DND-41 (cell line): ENCODE measurements around the gene MIDN.

ENCODE experiments used
- ATAC-seq: fragments of 200-7000 bp; cut with Tn5 transposase; 3 replicates; pipeline ENCODE4 v1.9.1; 2021; ENCODE audit warnings: low read depth; ENCODE audit not compliant: insufficient read depth
- DNase-seq: peaks from one replicate; pipeline ENCODE4 v3.0.0-alpha.2; 2020
- H2AFZ ChIP-seq: 2 replicates; pipeline ENCODE4 v1.6.0; 2012; ENCODE audit warnings: low read depth, low read length
- H3K27ac ChIP-seq: 2 replicates; pipeline ENCODE4 v1.5.1; 2012; ENCODE audit warnings: low read length, inconsistent platforms
- H3K27me3 ChIP-seq: fragments of 200-600 bp; sonication (generic); 2 replicates; pipeline ENCODE4 v1.6.0; 2012; ENCODE audit warnings: low read length, mild to moderate bottlenecking, inconsistent platforms; ENCODE audit not compliant: insufficient read depth, poor library complexity
- H3K36me3 ChIP-seq: 2 replicates; pipeline ENCODE4 v1.5.1; 2012; ENCODE audit warnings: low read length, inconsistent platforms; ENCODE audit not compliant: insufficient read depth
- H3K4me1 ChIP-seq: 2 replicates; pipeline ENCODE4 v1.5.1; 2012; ENCODE audit warnings: mild to moderate bottlenecking, low read length; ENCODE audit not compliant: insufficient read depth
- H3K4me2 ChIP-seq: 2 replicates; pipeline ENCODE4 v1.6.0; 2012; ENCODE audit warnings: mild to moderate bottlenecking, moderate library complexity, low read length, inconsistent platforms; ENCODE audit not compliant: insufficient read depth
- H3K4me3 ChIP-seq, 2 experiments: fragments of 200-600 bp in 1 of 2; shearing (Covaris generic) in 1 of 2; 2 replicates each; pipeline ENCODE4 v1.5.1; 2012 to 2016; ENCODE audit warnings: inconsistent platforms in 2 of 2, low read length in 2 of 2, mild to moderate bottlenecking in 2 of 2, low read depth in 1 of 2, moderate library complexity in 1 of 2
- H3K79me2 ChIP-seq: 2 replicates; pipeline ENCODE4 v1.6.0; 2012; ENCODE audit warnings: low read length, inconsistent platforms; ENCODE audit not compliant: insufficient read depth
- H3K9ac ChIP-seq: 2 replicates; pipeline ENCODE4 v1.6.0; 2012; ENCODE audit warnings: low read depth, mild to moderate bottlenecking, inconsistent platforms, low read length, moderate library complexity
- H3K9me3 ChIP-seq: 2 replicates; pipeline ENCODE4 v1.5.1; 2012; ENCODE audit warnings: low read length, moderate library complexity, mild to moderate bottlenecking, inconsistent platforms; ENCODE audit not compliant: insufficient read depth, severe bottlenecking
- H4K20me1 ChIP-seq: 2 replicates; pipeline ENCODE4 v1.6.0; 2012; ENCODE audit warnings: low read length; ENCODE audit not compliant: insufficient read depth
- EZH2 ChIP-seq: IDR thresholded peaks from 3 replicates; pipeline ENCODE4 v1.6.1; 2012; ENCODE audit warnings: borderline replicate concordance, low read depth, mild to moderate bottlenecking, moderate library complexity, low read length, inconsistent platforms; ENCODE audit not compliant: severe bottlenecking
- TF ChIP-seq, protein P1 (sequence below): IDR thresholded peaks from 2 replicates; pipeline ENCODE4 v1.5.1; 2012; ENCODE audit warnings: borderline replicate concordance, low read length, moderate library complexity, mild to moderate bottlenecking; ENCODE audit not compliant: poor library complexity, severe bottlenecking; ENCODE audit errors: extremely low read depth

Gene MIDN

DNA sequence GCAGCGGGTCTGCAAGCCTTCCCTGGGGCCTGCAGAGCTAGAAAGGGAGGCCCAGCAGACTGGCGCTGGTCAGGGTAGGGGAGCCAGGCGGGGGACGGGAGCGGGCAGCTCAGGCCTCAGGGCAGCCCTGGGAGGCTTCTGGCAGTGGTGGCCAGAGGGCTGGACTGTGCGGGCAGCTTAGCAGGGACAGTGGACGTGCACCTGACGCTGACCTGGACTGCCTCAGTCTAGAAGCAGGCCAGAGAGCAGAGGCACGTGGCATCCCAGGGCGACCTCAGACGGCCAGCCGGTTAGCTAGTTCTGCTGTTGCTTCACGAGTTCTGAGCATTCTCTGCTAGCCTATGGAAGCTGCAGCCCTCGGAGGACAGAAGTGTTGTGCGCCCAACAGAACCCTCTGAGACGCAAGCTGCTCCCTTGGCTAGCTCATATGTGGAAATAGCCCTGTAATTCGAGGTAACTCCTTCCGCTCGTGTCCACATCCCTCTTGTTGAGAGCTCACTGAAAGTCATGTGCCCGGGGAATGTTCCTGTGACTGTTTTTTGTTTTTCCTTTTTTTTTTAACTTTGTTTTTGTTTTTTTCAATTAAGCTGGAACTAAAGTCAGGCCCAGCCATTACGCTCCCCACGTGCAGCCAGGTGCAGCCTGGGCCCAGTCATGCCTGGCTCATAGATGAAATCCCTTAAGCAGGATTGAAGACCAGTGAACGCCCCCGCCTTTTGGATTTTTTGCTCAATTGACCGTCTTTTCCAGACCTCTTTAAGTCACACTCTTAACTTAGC lies 25.1 kb downstream of the MIDN start:
- ATAC-seq (no peak), DNase-seq (no peak)
- no peak for TF ChIP-seq EZH2
- TF ChIP-seq, protein P1, sequence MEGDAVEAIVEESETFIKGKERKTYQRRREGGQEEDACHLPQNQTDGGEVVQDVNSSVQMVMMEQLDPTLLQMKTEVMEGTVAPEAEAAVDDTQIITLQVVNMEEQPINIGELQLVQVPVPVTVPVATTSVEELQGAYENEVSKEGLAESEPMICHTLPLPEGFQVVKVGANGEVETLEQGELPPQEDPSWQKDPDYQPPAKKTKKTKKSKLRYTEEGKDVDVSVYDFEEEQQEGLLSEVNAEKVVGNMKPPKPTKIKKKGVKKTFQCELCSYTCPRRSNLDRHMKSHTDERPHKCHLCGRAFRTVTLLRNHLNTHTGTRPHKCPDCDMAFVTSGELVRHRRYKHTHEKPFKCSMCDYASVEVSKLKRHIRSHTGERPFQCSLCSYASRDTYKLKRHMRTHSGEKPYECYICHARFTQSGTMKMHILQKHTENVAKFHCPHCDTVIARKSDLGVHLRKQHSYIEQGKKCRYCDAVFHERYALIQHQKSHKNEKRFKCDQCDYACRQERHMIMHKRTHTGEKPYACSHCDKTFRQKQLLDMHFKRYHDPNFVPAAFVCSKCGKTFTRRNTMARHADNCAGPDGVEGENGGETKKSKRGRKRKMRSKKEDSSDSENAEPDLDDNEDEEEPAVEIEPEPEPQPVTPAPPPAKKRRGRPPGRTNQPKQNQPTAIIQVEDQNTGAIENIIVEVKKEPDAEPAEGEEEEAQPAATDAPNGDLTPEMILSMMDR: no peak
- peaks cover 76% of the 10 kb centered on the region for H3K4me1 ChIP-seq
- H3K27ac ChIP-seq: peak overlapping the region; percentile 42; the same call in 1 of the 2 replicates
- peaks cover 77% of the 10 kb centered on the region for H3K79me2 ChIP-seq
- peak overlapping the region; percentile 99 for H3K9ac ChIP-seq
- H3K36me3 ChIP-seq: peaks cover 75% of the 10 kb centered on the region
- peaks cover 69% of the 10 kb centered on the region for H4K20me1 ChIP-seq
- H3K27me3 ChIP-seq: no peaks in the 10 kb centered on the region
- H3K4me3 ChIP-seq: no peak overlapping the region
- H3K9me3 ChIP-seq: no peaks in the 10 kb centered on the region
- H3K4me2 ChIP-seq: peak overlapping the region; percentile 83
- no peak overlapping the region for H2AFZ ChIP-seq

DNA sequence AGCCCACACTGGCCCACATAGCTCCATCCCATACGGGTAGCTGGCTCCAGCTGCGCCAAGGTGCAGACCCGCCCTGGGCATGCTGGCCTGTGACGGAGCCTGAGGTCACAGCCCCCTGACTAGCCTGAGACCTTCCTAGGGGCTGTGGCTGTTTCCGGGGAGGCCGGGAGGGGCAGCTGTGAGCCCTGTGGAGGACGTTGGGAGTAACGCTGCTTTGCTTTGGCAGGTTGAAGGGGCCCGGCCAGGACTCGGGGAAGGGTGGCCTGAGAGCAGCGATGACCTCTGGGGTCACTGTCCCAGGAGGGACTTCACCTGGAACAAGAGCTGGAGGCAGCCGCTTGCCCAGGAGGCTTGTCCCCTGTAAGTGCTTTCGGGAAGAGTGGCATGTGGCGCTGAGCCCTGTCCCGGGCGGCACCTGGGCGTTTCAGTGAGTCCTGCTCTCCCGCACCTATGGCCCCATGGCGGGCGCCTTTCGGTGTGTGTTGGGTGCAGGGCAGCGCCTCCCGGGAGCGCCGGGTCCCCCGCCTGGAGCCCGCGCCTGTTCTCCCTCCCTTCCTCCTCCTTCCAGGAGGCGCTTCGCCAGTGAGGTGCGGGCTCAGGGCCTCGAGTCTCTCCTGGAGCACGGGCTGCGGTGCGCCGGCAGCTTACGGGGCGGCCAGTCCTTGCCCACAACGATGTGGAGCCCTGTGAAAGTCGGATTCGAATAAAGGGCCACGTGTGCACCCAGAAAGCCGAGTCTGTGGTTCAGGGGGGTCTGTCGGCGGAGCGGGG lies 25.9 kb downstream of the MIDN start:
- H3K36me3 ChIP-seq: peaks cover 83% of the 10 kb centered on the region
- ATAC-seq: no peak
- TF ChIP-seq EZH2: no peak
- TF ChIP-seq, protein P1: no peak
- no peak for DNase-seq
- no peaks in the 10 kb centered on the region for H3K27me3 ChIP-seq
- peaks cover 75% of the 10 kb centered on the region for H4K20me1 ChIP-seq
- H3K4me1 ChIP-seq: peaks cover 71% of the 10 kb centered on the region
- no peak overlapping the region for H3K27ac ChIP-seq
- H3K4me3 ChIP-seq: peak overlapping the region in 1 of 2 experiments; percentile 73; a peak in 3 of 4 replicates
- peak overlapping the region; percentile 83 for H3K4me2 ChIP-seq
- peaks cover 76% of the 10 kb centered on the region for H3K79me2 ChIP-seq
- peak overlapping the region; percentile 99 for H3K9ac ChIP-seq
- no peak overlapping the region for H2AFZ ChIP-seq
- no peaks in the 10 kb centered on the region for H3K9me3 ChIP-seq

DNA sequence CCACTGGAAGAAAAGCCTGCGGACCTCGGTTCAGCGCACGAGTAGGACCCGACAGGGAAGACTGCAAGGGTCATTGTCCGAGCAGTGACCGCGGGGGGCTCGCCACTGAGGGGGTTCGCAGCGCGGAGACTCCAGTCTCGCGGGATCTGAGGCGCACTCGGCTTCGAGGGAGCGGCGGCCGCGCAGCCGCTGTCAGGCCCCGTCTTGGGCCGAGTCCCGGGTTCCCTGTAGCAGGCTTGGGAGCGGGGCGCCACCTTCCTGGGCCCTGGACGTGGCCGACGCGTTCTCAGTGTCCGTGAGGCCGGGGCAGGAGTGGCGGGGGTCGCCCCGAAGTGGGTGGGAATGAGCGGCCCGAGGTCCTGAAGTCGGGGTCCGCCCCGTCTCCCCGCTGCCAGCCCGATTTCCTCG lies 26.5 kb downstream of the MIDN start:
- peak; percentile 3 for ATAC-seq
- H4K20me1 ChIP-seq: peaks cover 77% of the 10 kb centered on the region
- H3K79me2 ChIP-seq: peaks cover 70% of the 10 kb centered on the region
- H3K4me3 ChIP-seq: peak overlapping the region; percentile 27 to 73; a peak in 3 of 4 replicates
- DNase-seq: no peak
- peaks cover 70% of the 10 kb centered on the region for H3K4me1 ChIP-seq
- peaks cover 85% of the 10 kb centered on the region for H3K36me3 ChIP-seq
- H3K27ac ChIP-seq: peak overlapping the region; percentile 100; the same call in 1 of the 2 replicates
- peak overlapping the region; percentile 83 for H3K4me2 ChIP-seq
- no peaks in the 10 kb centered on the region for H3K27me3 ChIP-seq
- peak overlapping the region; percentile 99 for H3K9ac ChIP-seq
- H3K9me3 ChIP-seq: no peaks in the 10 kb centered on the region
- peak overlapping the region; percentile 34; the same call in 1 of the 2 replicates for H2AFZ ChIP-seq
- TF ChIP-seq, protein P1: no peak
- TF ChIP-seq EZH2: no peak
